ENCODE results near the gene KCMF1.
"Not testable (repeated sequence)": the region's sequence is repeated elsewhere in the genome, so short reads cannot be mapped to it uniquely, and the experiment has no call there.

KCMF1 gene

DNA sequence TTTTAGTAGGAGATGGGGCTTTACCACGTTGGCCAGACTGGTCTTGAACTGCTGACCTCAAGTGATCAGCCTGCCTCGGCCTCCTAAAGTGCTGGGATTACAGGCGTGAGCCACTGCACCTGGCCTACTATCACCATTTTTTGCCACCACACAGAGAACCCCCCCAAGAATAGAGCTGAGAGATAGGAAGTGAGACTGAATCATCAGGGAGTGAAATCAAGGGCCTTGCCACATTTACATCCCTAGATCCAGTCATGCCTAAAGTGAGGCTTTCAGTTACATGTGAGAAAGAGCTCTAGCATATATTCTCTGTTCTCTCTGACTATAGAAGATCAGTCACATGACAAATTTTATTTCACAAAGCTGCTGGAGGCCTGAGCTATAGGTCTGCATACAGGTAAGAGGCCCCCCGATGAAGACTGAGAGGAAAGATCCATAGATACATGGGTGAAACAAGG, 28.0 kb upstream of the KCMF1 start:
- H3K36me3 Mint-ChIP-seq: peaks cover 31% of the 10 kb centered on the region
- DNase-seq: no peak
- H3K4me3 Mint-ChIP-seq: no peak overlapping the region
- peaks cover 77% of the 10 kb centered on the region for H3K4me1 Mint-ChIP-seq
- H3K27me3 Mint-ChIP-seq: no peaks in the 10 kb centered on the region
- H3K27ac Mint-ChIP-seq: peak overlapping the region; percentile 56
- no peaks in the 10 kb centered on the region for H3K9me3 Mint-ChIP-seq
- CTCF ChIA-PET: interaction anchor here (0.7 to 9.6 kb wide), 4 partner anchors 17 to 357 kb away, joined by 3 to 105 read pairs (median 3); no protein-coding TSS in a partner anchor

DNA sequence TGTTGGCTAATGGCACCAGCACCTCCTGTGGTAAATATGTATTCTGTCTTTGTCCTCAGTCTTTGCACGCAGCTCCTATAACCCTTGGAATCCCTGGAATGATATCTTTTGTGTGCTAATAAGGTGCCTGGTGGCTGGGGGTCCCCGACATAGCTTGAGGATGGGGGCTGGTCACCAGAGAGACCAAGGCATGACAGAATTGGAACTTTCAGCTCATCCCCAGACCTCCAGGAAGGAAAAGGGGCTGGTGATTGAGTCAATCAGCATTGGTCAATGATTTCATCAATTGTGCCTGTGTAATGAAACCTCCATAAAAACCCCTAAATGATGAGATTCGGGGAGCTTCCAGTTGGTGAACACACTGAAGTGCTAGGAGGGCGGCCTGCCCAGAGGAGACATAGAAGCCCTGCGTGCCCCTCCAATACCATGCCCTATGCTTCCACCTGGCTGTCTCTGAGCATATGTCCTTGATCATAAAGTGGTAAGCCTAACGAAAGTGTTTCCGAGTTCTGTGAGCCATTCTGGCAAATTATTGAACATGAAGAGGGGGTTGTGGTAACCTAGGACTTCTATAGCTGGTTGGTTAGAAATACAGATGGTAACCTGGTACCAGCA, 26.6 kb upstream of the KCMF1 start:
- Mint-ChIP-seq H3K36me3 (peaks cover 31% of the 10 kb centered on the region), H3K4me3 (no peak overlapping the region), H3K27me3 (no peaks in the 10 kb centered on the region), H3K4me1 (peaks cover 65% of the 10 kb centered on the region), H3K9me3 (no peaks in the 10 kb centered on the region), H3K27ac (peak overlapping the region; percentile 92)
- DNase-seq: no peak
- CTCF ChIA-PET: interaction anchor here (1.3 to 9.6 kb wide), 3 partner anchors 13 to 71 kb away, joined by 3 to 105 read pairs (median 4); no protein-coding TSS in a partner anchor

DNA sequence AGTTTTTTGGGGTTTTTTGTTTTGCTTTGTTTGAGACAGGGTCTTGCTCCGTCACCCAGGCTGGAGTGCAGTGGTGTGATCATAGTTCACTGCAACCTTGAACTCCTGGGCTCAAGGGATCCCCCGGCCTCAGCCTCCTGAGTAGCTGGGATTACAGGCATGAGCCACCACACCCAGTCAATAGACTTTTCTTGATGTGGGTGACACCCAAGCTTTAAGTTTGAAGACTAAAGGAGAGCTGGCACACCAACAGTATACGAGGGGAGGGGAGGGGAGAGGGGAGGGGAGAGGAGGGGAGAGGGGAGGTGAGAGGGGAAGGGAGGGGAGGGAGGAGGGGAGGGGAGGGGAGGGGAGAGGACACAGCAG, 25.1 kb upstream of the KCMF1 start:
- H3K4me1 Mint-ChIP-seq: peaks cover 57% of the 10 kb centered on the region
- not testable (repeated sequence) for H3K27me3 Mint-ChIP-seq, H3K9me3 Mint-ChIP-seq
- CTCF ChIA-PET: interaction anchor here (0.7 to 9.6 kb wide), 8 partner anchors 11 to 69 kb away, joined by 3 to 105 read pairs (median 6); partner anchors contain the start of genes KCMF1 and TRABD2A
- peaks cover 30% of the 10 kb centered on the region for H3K36me3 Mint-ChIP-seq
- peak overlapping the region; percentile 92 for H3K27ac Mint-ChIP-seq
- H3K4me3 Mint-ChIP-seq: peak overlapping the region; percentile 35
- peak; percentile 63 for DNase-seq

DNA sequence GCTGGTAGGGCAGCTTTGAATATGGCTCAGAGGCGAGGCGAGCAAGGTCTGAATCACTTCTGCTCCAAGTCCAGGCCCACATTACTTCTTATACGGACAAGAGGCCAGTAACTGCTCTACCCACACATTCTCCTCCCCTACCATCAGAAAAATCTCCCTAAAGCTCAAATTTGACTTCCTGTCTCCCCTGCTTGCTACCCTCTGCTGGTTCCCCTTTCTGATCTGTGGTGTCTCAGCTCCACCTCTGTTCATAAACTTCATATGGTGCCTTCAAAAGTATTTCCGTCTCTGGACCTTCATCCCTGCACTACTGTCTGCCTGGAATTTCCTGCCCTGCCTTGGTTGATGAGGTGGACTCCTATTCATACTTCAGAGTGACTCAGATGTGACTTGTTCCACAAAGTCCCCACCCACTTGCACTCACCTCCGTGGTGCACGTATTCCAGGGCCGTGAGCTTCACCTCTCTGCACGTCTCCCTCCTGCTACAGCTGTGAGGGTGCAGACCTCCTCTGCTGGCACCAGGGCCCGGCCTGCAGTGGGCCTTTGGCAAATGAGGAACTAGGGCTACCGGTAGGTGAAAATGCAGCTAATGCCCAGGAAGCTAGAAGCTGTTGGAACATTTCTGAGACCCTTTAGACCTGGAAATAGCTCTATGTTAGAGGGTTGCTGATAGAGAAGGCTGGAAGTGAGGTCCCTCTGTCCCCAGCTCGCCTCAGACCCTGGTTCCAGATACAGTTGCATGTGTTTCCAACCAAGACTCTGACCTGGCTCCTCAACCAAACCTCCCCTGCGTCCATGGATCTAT, 24.6 kb upstream of the KCMF1 start:
- Mint-ChIP-seq H3K27me3 (no peaks in the 10 kb centered on the region), H3K4me3 (peak overlapping the region; percentile 31), H3K4me1 (peaks cover 52% of the 10 kb centered on the region), H3K36me3 (peaks cover 28% of the 10 kb centered on the region), H3K27ac (peak overlapping the region; percentile 89), H3K9me3 (no peaks in the 10 kb centered on the region)
- CTCF ChIA-PET: interaction anchor here (0.7 to 9.6 kb wide), 10 partner anchors 11 to 71 kb away, joined by 3 to 105 read pairs (median 5); partner anchors contain the start of genes KCMF1 and TRABD2A
- peak; percentile 75 for DNase-seq

DNA sequence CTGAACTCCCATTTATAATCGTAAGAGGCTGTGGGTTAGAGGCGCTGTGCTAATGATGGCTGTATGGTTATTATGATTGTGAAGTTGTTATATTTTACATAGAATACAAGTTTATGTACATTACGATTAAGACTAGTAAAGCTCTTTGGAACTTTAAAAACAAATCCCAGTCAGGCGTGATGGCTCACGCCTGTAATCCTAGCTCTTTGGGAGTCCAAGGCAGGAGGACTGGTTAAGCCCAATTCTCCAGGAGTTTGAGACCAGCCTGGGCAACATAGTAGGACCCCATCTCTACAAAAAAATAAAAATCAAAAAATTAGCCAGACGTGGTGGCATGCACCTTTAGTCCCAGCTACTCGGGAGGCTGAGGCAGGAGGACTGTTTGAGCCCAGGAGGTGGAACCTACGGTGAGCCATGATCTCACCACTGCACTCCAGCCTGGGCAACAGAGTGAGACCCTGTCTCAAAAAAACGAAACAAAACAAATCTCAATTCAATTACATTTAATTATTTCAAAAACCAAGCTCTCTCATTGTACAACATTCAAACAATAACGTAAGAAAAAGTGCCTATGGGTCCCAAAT, 23.9 kb upstream of the KCMF1 start:
- peak overlapping the region; percentile 89 for H3K27ac Mint-ChIP-seq
- H3K9me3 Mint-ChIP-seq: no peaks in the 10 kb centered on the region
- CTCF ChIA-PET: interaction anchor here (0.7 to 9.6 kb wide), 8 partner anchors 11 to 71 kb away, joined by 3 to 105 read pairs (median 6); partner anchors contain the start of gene KCMF1
- peak overlapping the region; percentile 31 for H3K4me3 Mint-ChIP-seq
- peaks cover 31% of the 10 kb centered on the region for H3K36me3 Mint-ChIP-seq
- no peaks in the 10 kb centered on the region for H3K27me3 Mint-ChIP-seq
- H3K4me1 Mint-ChIP-seq: peaks cover 50% of the 10 kb centered on the region
- no peak for DNase-seq

DNA sequence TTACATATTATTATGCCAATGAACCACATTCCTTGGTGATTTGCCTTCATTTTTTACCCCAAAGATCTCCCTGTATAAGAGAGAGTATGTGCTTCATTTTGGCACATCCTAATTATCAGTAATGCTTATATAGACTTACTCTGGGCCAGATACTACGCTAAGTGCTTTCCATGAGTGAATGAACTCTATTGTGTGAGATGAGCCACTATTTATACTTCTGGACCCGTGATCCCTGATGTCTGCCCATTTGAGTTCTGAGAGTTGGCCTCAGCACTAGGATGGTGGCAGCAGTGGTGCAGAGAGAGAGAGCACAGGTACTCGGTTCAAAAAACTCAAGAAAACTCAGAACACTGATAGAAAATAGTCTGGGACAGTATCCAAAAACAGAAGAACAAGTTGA, 17.4 kb upstream of the KCMF1 start:
- Mint-ChIP-seq H3K27me3 (no peaks in the 10 kb centered on the region), H3K4me3 (no peak overlapping the region), H3K4me1 (peaks cover 7% of the 10 kb centered on the region), H3K9me3 (no peaks in the 10 kb centered on the region), H3K27ac (no peak overlapping the region), H3K36me3 (peaks cover 27% of the 10 kb centered on the region)
- CTCF ChIA-PET: no interaction called here
- no peak for DNase-seq

DNA sequence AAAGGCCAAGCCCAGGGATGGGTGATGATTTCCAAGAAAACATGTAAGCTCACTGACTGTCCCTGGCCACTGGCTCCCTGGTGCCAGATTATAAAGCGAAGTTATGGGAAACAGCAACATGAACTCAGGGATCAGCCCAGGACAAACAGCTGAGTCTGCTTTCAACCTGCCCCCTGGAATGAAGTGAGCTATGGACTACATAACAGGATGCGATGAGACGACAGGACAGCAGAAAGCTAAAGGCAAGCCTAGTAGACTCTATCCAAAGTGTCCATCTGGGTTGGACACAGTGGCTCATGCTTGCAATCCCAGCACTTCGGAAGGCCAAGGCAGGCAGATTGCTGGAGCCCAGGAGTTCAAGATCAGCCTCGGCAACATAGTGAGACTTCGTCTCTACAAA, 16.6 kb upstream of the KCMF1 start:
- H3K4me3 Mint-ChIP-seq: no peak overlapping the region
- no peaks in the 10 kb centered on the region for H3K27me3 Mint-ChIP-seq
- no peak for DNase-seq
- CTCF ChIA-PET: interaction anchor here (1.1 to 1.5 kb wide), 2 partner anchors 8 to 15 kb away, joined by 3 read pairs; no protein-coding TSS in a partner anchor
- H3K4me1 Mint-ChIP-seq: peaks cover 5% of the 10 kb centered on the region
- H3K27ac Mint-ChIP-seq: no peak overlapping the region
- H3K9me3 Mint-ChIP-seq: no peaks in the 10 kb centered on the region
- peaks cover 27% of the 10 kb centered on the region for H3K36me3 Mint-ChIP-seq

DNA sequence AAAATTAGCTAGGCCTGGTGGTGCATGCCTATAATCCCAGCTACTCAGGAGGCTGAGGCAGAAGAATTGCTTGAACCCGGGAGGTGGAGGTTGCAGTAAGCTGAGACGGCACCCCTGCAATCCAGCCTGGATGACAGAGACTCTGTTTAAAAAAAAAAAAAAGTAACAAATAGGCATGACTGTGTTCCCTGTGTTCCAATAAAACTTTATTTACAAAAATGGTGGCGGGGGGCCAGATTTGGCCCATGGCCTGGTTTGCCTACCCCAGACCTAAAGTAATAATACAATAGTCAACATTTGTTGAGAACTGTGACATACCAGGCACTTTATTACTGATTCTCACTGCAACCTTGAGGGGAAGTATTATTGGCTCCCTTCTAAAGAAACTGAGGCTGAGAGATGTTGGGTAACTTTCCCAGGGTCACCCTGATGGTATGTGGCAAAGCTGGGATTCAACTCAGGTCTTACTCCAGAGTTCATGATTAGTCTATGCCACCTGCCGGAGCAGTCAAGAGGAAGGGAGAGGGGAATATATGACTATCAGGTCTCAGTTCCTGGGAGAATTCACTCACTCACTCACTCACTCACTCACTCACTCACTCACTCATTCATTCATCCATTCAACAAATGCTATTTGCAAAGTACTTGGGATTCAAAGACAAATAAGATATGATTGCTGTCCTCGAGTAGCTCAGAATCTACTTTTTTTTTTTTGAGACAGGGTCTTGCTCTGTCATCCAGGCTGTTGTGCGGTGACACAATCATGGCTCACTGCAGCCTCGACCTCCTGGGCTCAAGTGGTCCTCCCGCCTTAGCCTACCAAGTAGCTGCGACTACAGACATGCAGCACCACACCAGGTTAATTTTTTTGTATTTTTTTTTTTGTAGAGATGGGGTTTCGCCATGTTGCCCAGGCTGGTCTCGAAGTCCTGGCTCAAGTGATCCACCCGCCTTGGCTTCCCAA, 14.3 kb upstream of the KCMF1 start:
- CTCF ChIA-PET: interaction anchor here (0.8 kb wide), 1 partner anchor 11 kb away, joined by 3 read pairs; no protein-coding TSS in a partner anchor
- peaks cover 34% of the 10 kb centered on the region for H3K36me3 Mint-ChIP-seq
- H3K9me3 Mint-ChIP-seq: no peaks in the 10 kb centered on the region
- no peaks in the 10 kb centered on the region for H3K4me1 Mint-ChIP-seq
- no peak overlapping the region for H3K4me3 Mint-ChIP-seq
- no peaks in the 10 kb centered on the region for H3K27me3 Mint-ChIP-seq
- DNase-seq: no peak
- no peak overlapping the region for H3K27ac Mint-ChIP-seq

DNA sequence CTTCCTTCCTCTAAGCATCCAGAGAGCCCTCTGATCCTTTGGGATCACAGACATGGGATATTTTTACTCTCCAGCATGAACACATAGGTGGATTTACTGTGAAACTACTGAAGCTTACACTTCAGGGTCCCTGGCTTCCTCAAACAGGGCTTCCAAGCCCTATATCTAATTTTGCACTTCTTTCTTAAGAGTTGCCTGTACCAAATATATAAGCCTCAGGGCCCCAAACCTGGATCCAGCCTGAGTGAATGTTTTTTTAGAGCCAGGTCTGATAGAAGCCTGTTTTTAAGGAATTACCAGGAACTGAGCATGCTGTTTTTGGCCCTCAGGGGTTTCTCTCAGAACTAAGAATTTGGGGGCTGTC, 13.2 kb upstream of the KCMF1 start:
- no peak overlapping the region for H3K27ac Mint-ChIP-seq
- H3K36me3 Mint-ChIP-seq: peaks cover 35% of the 10 kb centered on the region
- CTCF ChIA-PET: interaction anchor here (0.9 to 1.7 kb wide), 3 partner anchors 11 to 12 kb away, joined by 3 to 4 read pairs (median 3); no protein-coding TSS in a partner anchor
- DNase-seq: no peak
- H3K4me1 Mint-ChIP-seq: peaks cover under 1% of the 10 kb centered on the region
- H3K27me3 Mint-ChIP-seq: no peaks in the 10 kb centered on the region
- no peaks in the 10 kb centered on the region for H3K9me3 Mint-ChIP-seq
- no peak overlapping the region for H3K4me3 Mint-ChIP-seq

DNA sequence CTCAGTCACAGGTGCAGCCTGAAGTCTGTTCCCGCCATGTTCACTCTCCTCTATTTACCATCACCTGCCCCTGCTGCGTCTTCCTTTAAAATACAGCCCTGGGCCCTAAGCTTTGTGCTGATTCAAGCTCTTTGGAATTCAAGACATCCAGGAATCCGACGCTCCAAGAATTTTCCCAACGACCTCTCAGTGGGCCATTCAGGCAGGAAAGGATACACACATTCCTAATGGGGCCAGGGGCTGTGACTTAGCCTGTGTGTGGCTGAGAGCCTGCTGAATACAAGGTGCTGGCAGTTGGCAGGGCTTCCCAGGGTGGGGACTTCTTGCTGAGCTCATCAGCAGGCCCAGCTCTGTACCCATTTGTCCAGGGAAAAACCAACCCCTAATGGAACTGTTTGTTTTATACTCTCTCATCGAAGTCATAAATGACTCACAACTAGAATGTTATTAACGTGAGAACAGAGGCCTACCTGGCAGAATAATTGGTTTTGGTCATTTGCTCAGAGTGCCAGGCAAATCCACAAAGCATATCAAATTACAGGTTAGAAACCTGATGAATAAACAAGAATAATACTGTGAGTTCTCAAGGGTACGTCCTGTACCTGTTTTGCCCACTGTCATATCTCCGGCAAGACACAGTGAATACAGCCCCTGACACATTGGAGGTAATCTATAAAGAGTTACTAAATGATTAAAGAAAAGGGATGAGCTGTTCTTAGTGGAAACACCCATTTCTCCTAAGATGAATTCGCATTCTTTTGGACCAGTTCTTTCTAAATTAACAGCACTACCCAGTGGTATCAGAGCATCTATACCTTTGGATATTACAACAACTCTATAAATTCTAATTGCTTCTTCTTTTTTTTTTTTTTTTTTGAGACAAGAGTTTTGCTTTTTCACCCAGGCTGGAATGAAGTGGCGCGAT, 12.6 kb upstream of the KCMF1 start:
- H3K27me3 Mint-ChIP-seq: no peaks in the 10 kb centered on the region
- no peak overlapping the region for H3K27ac Mint-ChIP-seq
- no peak for DNase-seq
- CTCF ChIA-PET: interaction anchor here (0.8 to 1.7 kb wide), 4 partner anchors 10 to 33 kb away, joined by 3 to 4 read pairs (median 3); no protein-coding TSS in a partner anchor
- H3K36me3 Mint-ChIP-seq: peaks cover 41% of the 10 kb centered on the region
- H3K9me3 Mint-ChIP-seq: no peaks in the 10 kb centered on the region
- peaks cover 7% of the 10 kb centered on the region for H3K4me1 Mint-ChIP-seq
- no peak overlapping the region for H3K4me3 Mint-ChIP-seq

DNA sequence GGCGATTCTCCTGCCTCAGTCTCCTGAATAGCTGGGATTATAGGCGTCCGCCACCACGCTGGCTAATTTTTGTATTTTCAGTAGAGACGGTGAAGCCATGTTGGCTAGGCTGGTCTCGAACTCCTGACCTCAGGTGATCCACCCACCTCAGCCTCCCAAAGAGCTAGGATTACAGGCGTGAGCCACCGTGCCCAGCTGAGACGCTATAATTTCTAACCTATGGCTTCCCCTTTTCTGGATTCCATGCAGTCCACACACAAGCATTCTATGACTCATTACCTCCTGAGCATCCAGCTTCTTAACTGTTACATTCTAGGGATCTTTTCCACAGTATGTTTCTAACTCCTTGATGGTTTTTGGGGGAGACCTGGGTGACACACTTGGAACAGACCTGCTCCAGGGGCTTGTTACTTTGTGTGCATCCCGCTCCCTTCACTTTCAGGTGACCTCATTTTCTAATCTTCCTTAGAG, 11.8 kb upstream of the KCMF1 start:
- Mint-ChIP-seq H3K27ac (no peak overlapping the region), H3K27me3 (no peaks in the 10 kb centered on the region), H3K4me3 (no peak overlapping the region), H3K9me3 (no peaks in the 10 kb centered on the region), H3K36me3 (peaks cover 49% of the 10 kb centered on the region), H3K4me1 (peaks cover 14% of the 10 kb centered on the region)
- CTCF ChIA-PET: interaction anchor here (1.0 to 1.7 kb wide), 2 partner anchors 9 to 10 kb away, joined by 3 read pairs; no protein-coding TSS in a partner anchor
- no peak for DNase-seq
